ENCODE measurements around the gene DRAXIN.

DRAXIN gene

GRCh38 chr1:11714831-11715575 is 23.5 kb downstream of the DRAXIN start:
- TF ChIP-seq CTCF (conservative IDR thresholded peaks at IDR 0.05; ENCODE audit: low read depth, low read length): no peak
- H3K27ac ChIP-seq: no peak overlapping the region
- H4K20me1 ChIP-seq (ENCODE audit: insufficient read depth): no peaks in the 10 kb centered on the region

GRCh38 chr1:11719313-11720032 is 28.0 kb downstream of the DRAXIN start:
- H3K9ac ChIP-seq: no peak overlapping the region
- peak overlapping the region; percentile 89 for H2AFZ ChIP-seq (ENCODE audit: low read depth)
- H3K27ac ChIP-seq: no peak overlapping the region
- H3K4me2 ChIP-seq: peak overlapping the region; percentile 84
- H3K4me1 ChIP-seq (ENCODE audit: low read depth, poor library complexity, severe bottlenecking): peaks cover 6% of the 10 kb centered on the region
- H3K27me3 ChIP-seq (ENCODE audit: insufficient read depth, low read depth): peaks cover 70% of the 10 kb centered on the region
- no peaks in the 10 kb centered on the region for H4K20me1 ChIP-seq (ENCODE audit: insufficient read depth)
- no peaks in the 10 kb centered on the region for H3K79me2 ChIP-seq (ENCODE audit: insufficient read depth, low read depth)
- TF ChIP-seq CTCF (conservative IDR thresholded peaks at IDR 0.05; ENCODE audit: low read depth, low read length): peak; percentile 95
- H3K4me3 ChIP-seq (IDR thresholded peaks at IDR 0.05; ENCODE audit: insufficient read depth, low read depth, low read length): peak overlapping the region; percentile 56
- no peaks in the 10 kb centered on the region for H3K36me3 ChIP-seq (ENCODE audit: insufficient read depth)

More at GRCh38 chr1:11714831-11715575, 23.5 kb downstream of the DRAXIN start:
- no peak overlapping the region for H2AFZ ChIP-seq (ENCODE audit: low read depth)
- no peaks in the 10 kb centered on the region for H3K36me3 ChIP-seq (ENCODE audit: insufficient read depth)
- peaks cover 82% of the 10 kb centered on the region for H3K27me3 ChIP-seq (ENCODE audit: insufficient read depth, low read depth)
- H3K9ac ChIP-seq: no peak overlapping the region
- peaks cover 5% of the 10 kb centered on the region for H3K4me1 ChIP-seq (ENCODE audit: low read depth, poor library complexity, severe bottlenecking)
- H3K4me2 ChIP-seq: no peak overlapping the region
- H3K4me3 ChIP-seq (IDR thresholded peaks at IDR 0.05; ENCODE audit: insufficient read depth, low read depth, low read length): no peak overlapping the region
- no peaks in the 10 kb centered on the region for H3K79me2 ChIP-seq (ENCODE audit: insufficient read depth, low read depth)

DNA sequence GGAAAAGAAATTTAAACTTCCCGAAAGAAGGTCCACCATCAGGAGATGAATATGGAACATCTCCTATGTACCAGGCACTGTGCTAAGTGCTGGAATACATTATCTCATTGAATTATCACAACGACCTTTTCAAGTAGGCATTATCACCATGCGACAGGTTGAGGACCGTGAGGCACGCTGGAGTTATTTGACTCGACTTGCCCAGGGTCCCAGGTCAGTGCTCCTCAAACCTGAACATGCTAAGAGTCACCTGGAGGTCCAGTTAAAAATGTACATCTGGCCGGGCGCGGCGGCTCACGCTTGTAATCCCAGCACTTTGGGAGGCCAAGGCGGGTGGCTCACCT is 28.5 kb downstream of the DRAXIN start:
- H3K4me1 ChIP-seq (ENCODE audit: low read depth, poor library complexity, severe bottlenecking): peaks cover 6% of the 10 kb centered on the region
- no peak overlapping the region for H3K9ac ChIP-seq
- no peaks in the 10 kb centered on the region for H4K20me1 ChIP-seq (ENCODE audit: insufficient read depth)
- no peaks in the 10 kb centered on the region for H3K79me2 ChIP-seq (ENCODE audit: insufficient read depth, low read depth)
- no peak overlapping the region for H3K27ac ChIP-seq
- H3K27me3 ChIP-seq (ENCODE audit: insufficient read depth, low read depth): peaks cover 69% of the 10 kb centered on the region
- H2AFZ ChIP-seq (ENCODE audit: low read depth): peak overlapping the region; percentile 89
- H3K4me3 ChIP-seq (IDR thresholded peaks at IDR 0.05; ENCODE audit: insufficient read depth, low read depth, low read length): peak overlapping the region; percentile 56
- H3K4me2 ChIP-seq: peak overlapping the region; percentile 84
- TF ChIP-seq CTCF (conservative IDR thresholded peaks at IDR 0.05; ENCODE audit: low read depth, low read length): peak; percentile 38
- H3K36me3 ChIP-seq (ENCODE audit: insufficient read depth): no peaks in the 10 kb centered on the region

- H3K27me3 ChIP-seq (ENCODE audit: insufficient read depth, low read depth): peaks cover 69% of the 10 kb centered on the region
- H3K9ac ChIP-seq: no peak overlapping the region
- H3K79me2 ChIP-seq (ENCODE audit: insufficient read depth, low read depth): no peaks in the 10 kb centered on the region
- H3K4me3 ChIP-seq (IDR thresholded peaks at IDR 0.05; ENCODE audit: insufficient read depth, low read depth, low read length): no peak overlapping the region
- no peaks in the 10 kb centered on the region for H4K20me1 ChIP-seq (ENCODE audit: insufficient read depth)
- no peak overlapping the region for H3K4me2 ChIP-seq
- no peak overlapping the region for H3K27ac ChIP-seq
- no peak overlapping the region for H2AFZ ChIP-seq (ENCODE audit: low read depth)
- no peaks in the 10 kb centered on the region for H3K36me3 ChIP-seq (ENCODE audit: insufficient read depth)
- peaks cover 6% of the 10 kb centered on the region for H3K4me1 ChIP-seq (ENCODE audit: low read depth, poor library complexity, severe bottlenecking)
- no peak for TF ChIP-seq CTCF (conservative IDR thresholded peaks at IDR 0.05; ENCODE audit: low read depth, low read length)
These were observed 29.0 kb downstream of the DRAXIN start for GRCh38 chr1:11720525-11720924.

All from KMS-11 (cell line).